Measurements from ENCODE around the gene BEND6.

- TF ChIP-seq CTCF (IDR thresholded peaks at IDR 0.05) (no peak), TCF7L2 (IDR thresholded peaks at IDR 0.05; ENCODE audit: low read depth, low read length) (no peak)
These were observed 4.9 kb upstream of the BEND6 start for GRCh38 chr6:56949925-56950495.
